ENCODE data around the gene SUSD2.

DNA sequence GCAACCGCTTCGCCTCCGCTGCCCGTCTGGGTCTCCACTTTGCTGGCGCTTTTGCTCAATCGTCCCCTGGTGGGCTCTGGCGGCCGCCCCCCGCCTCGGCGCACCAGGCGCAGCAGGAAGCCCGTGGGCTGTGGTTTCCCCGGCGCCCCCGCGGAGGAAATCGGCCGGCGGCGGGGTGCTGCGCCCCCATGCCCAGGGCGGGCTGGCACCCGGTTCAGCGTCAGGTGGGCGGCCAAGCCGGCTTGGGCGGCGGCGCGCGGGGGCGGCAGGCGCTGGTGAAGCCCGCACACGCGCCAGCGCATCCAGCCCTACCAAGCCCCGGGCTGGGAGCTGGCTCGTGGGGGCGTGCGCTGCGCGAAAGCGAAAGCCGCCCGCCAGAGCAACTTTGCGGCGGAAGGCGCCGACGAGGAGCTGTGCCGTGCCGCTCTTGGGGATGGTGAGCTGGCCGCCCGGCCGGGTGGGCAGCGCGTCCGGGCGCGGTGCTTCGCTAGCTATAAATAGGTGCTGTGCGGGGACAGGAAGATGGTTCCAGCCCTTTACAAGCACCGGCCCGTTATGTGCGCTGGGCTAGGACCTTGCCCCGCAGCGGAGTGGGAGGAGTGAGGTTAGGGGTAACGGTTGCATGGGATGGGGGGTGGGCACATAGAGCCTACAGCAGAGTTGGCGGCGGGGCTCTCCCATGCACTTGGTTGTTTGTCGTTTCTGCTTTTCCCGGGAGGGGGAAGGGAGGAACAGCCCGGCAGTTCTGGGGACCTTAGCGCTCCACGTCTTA, 25.0 kb upstream of the SUSD2 start:
- TF ChIP-seq, protein P1, sequence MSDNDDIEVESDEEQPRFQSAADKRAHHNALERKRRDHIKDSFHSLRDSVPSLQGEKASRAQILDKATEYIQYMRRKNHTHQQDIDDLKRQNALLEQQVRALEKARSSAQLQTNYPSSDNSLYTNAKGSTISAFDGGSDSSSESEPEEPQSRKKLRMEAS (IDR thresholded peaks at IDR 0.05), result no peak
- no peak for TF ChIP-seq EP300 (IDR thresholded peaks at IDR 0.05)
- no peak for TF ChIP-seq ZSCAN20 (CRISPR knock-in tag; IDR thresholded peaks at IDR 0.05)
- TF ChIP-seq, protein P2, sequence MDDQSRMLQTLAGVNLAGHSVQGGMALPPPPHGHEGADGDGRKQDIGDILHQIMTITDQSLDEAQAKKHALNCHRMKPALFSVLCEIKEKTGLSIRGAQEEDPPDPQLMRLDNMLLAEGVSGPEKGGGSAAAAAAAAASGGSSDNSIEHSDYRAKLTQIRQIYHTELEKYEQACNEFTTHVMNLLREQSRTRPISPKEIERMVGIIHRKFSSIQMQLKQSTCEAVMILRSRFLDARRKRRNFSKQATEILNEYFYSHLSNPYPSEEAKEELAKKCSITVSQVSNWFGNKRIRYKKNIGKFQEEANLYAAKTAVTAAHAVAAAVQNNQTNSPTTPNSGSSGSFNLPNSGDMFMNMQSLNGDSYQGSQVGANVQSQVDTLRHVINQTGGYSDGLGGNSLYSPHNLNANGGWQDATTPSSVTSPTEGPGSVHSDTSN (IDR thresholded peaks at IDR 0.05), result no peak
- no peak for TF ChIP-seq CEBPB (IDR thresholded peaks at IDR 0.05)
- TF ChIP-seq, protein P3, sequence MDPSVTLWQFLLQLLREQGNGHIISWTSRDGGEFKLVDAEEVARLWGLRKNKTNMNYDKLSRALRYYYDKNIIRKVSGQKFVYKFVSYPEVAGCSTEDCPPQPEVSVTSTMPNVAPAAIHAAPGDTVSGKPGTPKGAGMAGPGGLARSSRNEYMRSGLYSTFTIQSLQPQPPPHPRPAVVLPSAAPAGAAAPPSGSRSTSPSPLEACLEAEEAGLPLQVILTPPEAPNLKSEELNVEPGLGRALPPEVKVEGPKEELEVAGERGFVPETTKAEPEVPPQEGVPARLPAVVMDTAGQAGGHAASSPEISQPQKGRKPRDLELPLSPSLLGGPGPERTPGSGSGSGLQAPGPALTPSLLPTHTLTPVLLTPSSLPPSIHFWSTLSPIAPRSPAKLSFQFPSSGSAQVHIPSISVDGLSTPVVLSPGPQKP (IDR thresholded peaks at IDR 0.05; ENCODE audit: low read depth, low read length), result no peak
- TF ChIP-seq, protein P4, sequence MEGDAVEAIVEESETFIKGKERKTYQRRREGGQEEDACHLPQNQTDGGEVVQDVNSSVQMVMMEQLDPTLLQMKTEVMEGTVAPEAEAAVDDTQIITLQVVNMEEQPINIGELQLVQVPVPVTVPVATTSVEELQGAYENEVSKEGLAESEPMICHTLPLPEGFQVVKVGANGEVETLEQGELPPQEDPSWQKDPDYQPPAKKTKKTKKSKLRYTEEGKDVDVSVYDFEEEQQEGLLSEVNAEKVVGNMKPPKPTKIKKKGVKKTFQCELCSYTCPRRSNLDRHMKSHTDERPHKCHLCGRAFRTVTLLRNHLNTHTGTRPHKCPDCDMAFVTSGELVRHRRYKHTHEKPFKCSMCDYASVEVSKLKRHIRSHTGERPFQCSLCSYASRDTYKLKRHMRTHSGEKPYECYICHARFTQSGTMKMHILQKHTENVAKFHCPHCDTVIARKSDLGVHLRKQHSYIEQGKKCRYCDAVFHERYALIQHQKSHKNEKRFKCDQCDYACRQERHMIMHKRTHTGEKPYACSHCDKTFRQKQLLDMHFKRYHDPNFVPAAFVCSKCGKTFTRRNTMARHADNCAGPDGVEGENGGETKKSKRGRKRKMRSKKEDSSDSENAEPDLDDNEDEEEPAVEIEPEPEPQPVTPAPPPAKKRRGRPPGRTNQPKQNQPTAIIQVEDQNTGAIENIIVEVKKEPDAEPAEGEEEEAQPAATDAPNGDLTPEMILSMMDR (IDR thresholded peaks at IDR 0.05), result no peak
- no peak for TF ChIP-seq RAD21 (conservative IDR thresholded peaks at IDR 0.05 in 1 of 2, IDR thresholded peaks at IDR 0.05 in 1 of 2)
- TF ChIP-seq, protein P5, sequence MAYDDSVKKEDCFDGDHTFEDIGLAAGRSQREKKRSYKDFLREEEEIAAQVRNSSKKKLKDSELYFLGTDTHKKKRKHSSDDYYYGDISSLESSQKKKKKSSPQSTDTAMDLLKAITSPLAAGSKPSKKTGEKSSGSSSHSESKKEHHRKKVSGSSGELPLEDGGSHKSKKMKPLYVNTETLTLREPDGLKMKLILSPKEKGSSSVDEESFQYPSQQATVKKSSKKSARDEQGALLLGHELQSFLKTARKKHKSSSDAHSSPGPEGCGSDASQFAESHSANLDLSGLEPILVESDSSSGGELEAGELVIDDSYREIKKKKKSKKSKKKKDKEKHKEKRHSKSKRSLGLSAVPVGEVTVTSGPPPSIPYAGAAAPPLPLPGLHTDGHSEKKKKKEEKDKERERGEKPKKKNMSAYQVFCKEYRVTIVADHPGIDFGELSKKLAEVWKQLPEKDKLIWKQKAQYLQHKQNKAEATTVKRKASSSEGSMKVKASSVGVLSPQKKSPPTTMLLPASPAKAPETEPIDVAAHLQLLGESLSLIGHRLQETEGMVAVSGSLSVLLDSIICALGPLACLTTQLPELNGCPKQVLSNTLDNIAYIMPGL (CRISPR knock-in tag; IDR thresholded peaks at IDR 0.05; ENCODE audit: borderline replicate concordance), result no peak
- TF ChIP-seq, protein P6, sequence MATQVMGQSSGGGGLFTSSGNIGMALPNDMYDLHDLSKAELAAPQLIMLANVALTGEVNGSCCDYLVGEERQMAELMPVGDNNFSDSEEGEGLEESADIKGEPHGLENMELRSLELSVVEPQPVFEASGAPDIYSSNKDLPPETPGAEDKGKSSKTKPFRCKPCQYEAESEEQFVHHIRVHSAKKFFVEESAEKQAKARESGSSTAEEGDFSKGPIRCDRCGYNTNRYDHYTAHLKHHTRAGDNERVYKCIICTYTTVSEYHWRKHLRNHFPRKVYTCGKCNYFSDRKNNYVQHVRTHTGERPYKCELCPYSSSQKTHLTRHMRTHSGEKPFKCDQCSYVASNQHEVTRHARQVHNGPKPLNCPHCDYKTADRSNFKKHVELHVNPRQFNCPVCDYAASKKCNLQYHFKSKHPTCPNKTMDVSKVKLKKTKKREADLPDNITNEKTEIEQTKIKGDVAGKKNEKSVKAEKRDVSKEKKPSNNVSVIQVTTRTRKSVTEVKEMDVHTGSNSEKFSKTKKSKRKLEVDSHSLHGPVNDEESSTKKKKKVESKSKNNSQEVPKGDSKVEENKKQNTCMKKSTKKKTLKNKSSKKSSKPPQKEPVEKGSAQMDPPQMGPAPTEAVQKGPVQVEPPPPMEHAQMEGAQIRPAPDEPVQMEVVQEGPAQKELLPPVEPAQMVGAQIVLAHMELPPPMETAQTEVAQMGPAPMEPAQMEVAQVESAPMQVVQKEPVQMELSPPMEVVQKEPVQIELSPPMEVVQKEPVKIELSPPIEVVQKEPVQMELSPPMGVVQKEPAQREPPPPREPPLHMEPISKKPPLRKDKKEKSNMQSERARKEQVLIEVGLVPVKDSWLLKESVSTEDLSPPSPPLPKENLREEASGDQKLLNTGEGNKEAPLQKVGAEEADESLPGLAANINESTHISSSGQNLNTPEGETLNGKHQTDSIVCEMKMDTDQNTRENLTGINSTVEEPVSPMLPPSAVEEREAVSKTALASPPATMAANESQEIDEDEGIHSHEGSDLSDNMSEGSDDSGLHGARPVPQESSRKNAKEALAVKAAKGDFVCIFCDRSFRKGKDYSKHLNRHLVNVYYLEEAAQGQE (IDR thresholded peaks at IDR 0.05), result no peak
- TF ChIP-seq JUN (IDR thresholded peaks at IDR 0.05), result no peak
- TF ChIP-seq RFX5 (IDR thresholded peaks at IDR 0.05), result no peak

Data from A549 (cell line).